Osteoblast (primary cell): ENCODE results near the gene PTGER1. TPM values are rescaled to one million over a fixed set of nuclear protein-coding genes. Genes with fewer than 3 reads are reported as not detected.
A peak's percentile ranks its signal among the peaks of the same experiment; 100 is the strongest.

ENCODE experiments used
- DNase-seq: peaks from one replicate; pipeline ENCODE4 v3.0.0; 2011; ENCODE audit warnings: low spot score, mixed read lengths; ENCODE audit not compliant: insufficient read length; ENCODE audit errors: missing footprints
- H2AFZ ChIP-seq: 2 replicates; pipeline ENCODE4 v1.6.0; 2011; ENCODE audit warnings: mild to moderate bottlenecking, low read length
- H3K27ac ChIP-seq: 2 replicates; pipeline ENCODE4 v1.5.1; 2011; ENCODE audit warnings: mild to moderate bottlenecking, low read depth, low read length, moderate library complexity
- H3K27me3 ChIP-seq: 2 replicates; pipeline ENCODE4 v1.6.0; 2012; ENCODE audit warnings: mild to moderate bottlenecking, control low read depth, inconsistent platforms, low read length, moderate library complexity; ENCODE audit not compliant: insufficient read depth
- H3K36me3 ChIP-seq: 2 replicates; pipeline ENCODE4 v1.5.1; 2011; ENCODE audit warnings: mild to moderate bottlenecking, low read length, control low read depth, moderate library complexity; ENCODE audit not compliant: insufficient read depth
- H3K4me1 ChIP-seq: 2 replicates; pipeline ENCODE4 v1.5.1; 2011; ENCODE audit warnings: mild to moderate bottlenecking, low read length, control low read depth, moderate library complexity; ENCODE audit not compliant: insufficient read depth
- H3K4me2 ChIP-seq: 2 replicates; pipeline ENCODE4 v1.6.0; 2011; ENCODE audit warnings: mild to moderate bottlenecking, low read length; ENCODE audit not compliant: insufficient read depth
- H3K4me3 ChIP-seq: fragments of 200-600 bp; sonication (generic); 3 replicates; pipeline ENCODE4 v1.5.1; 2012; ENCODE audit warnings: mild to moderate bottlenecking, low read length, inconsistent platforms; ENCODE audit not compliant: insufficient read depth
- H3K79me2 ChIP-seq: 2 replicates; pipeline ENCODE4 v1.6.0; 2012; ENCODE audit warnings: mild to moderate bottlenecking, low read length, control low read depth, inconsistent platforms; ENCODE audit not compliant: insufficient read depth
- H3K9me3 ChIP-seq: 2 replicates; pipeline ENCODE4 v1.5.1; 2011; ENCODE audit warnings: low read depth, low read length, control low read depth
- H4K20me1 ChIP-seq: 2 replicates; pipeline ENCODE4 v1.6.0; 2012; ENCODE audit warnings: mild to moderate bottlenecking, low read length, control low read depth; ENCODE audit not compliant: insufficient read depth
- CTCF ChIP-seq: IDR thresholded peaks from 2 replicates; pipeline ENCODE4 v1.5.1; 2011; ENCODE audit warnings: mild to moderate bottlenecking, low read depth, low read length, moderate library complexity; ENCODE audit errors: extremely low read depth
- total RNA-seq: library from RNA; depleted of rRNA; stranded (reverse); fragments of >200 nt; gene quantifications from 2 replicates; pipeline ENCODE4 v1.2.3, GENCODE V29; 2012

Gene PTGER1
- total RNA-seq, 1 donor = 0.72 TPM

DNA sequence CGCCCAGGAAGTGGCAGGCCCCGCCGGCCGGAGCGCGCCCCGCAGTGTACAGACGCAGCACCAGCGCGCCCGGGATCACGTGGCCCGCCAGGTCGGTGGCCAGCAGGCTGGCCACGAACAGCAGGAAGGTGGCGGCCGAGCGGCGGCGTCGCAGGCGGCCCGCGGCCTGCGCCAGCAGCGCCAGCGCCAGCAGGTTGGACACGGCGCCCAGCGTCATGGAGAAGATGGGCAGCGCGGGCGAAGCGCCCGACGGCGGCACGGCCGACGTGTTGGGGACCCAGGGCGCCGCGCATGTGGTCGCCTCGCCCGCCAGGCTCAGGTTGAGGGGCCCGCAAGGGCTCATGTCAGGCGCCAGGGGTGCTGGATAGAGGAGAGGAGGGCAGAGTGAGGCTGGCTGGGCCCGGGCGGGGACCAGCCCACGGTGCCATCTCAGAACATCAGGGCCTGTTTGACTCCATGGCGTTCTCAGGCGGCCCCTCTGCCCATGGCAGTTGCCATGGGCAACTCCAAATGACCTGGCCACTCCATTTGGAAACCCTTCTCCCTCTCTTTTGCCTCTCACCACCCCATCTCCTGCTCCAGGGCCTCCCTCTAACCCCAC, 1.1 kb downstream of the PTGER1 start:
- H4K20me1 ChIP-seq = peaks cover 28% of the 10 kb centered on the region
- H3K79me2 ChIP-seq = no peaks in the 10 kb centered on the region
- DNase-seq = peak; percentile 93
- no peaks in the 10 kb centered on the region for H3K9me3 ChIP-seq
- peaks cover 9% of the 10 kb centered on the region for H3K27me3 ChIP-seq
- H3K4me2 ChIP-seq = no peak overlapping the region
- H3K36me3 ChIP-seq = peaks cover 11% of the 10 kb centered on the region
- H2AFZ ChIP-seq = no peak overlapping the region
- no peak for TF ChIP-seq CTCF
- no peak overlapping the region for H3K27ac ChIP-seq
- H3K4me3 ChIP-seq = no peak overlapping the region
- H3K4me1 ChIP-seq = peaks cover 24% of the 10 kb centered on the region

- peak; percentile 75 for DNase-seq
- Histone ChIP-seq H3K4me3 (no peak overlapping the region), H3K9me3 (no peaks in the 10 kb centered on the region), H3K4me1 (peaks cover 24% of the 10 kb centered on the region), H3K36me3 (peaks cover 6% of the 10 kb centered on the region), H3K4me2 (no peak overlapping the region), H3K27ac (no peak overlapping the region), H3K79me2 (no peaks in the 10 kb centered on the region), H2AFZ (no peak overlapping the region), H4K20me1 (peaks cover 25% of the 10 kb centered on the region), H3K27me3 (peaks cover 9% of the 10 kb centered on the region)
- no peak for TF ChIP-seq CTCF
Observed at GRCh38 chr19:14473073-14473977, 1.8 kb downstream of the PTGER1 start.

DNA sequence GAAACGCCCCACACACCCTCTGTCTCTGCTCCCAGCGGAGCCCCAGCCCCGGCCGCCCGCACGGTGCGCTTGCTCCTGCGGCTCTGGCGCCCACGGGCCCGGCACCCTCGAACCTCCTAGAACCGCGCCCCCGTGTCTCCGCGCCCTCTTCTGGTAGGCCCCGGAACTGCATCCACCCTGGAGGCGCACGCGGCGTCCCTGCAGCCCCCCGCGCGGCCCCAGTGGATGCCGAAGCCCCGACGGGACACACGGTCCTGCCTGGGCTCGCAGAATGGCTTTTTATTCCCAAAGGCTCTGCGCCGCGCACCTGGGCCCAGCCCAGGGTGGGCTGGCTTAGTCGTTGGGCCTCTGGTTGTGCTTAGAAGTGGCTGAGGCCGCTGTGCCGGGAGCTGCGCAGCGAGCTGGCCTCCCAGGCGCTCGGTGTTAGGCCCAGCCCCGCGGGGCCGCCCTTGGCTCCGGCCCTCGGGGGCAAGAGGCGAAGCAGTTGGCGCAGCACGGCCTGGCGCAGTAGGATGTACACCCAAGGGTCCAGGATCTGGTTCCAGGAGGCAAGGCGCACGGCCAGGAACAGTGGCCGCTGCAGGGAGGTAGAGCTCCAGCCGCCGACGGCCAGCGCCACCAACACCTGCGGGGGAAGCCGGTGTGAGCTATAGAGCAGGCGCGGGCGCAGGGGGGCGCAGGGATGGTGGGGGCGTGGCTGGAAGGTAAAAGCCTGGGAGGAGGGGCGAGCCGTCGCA, 2.8 kb downstream of the PTGER1 start:
- H3K27ac ChIP-seq = no peak overlapping the region
- TF ChIP-seq CTCF = peak; percentile 73
- peaks cover 17% of the 10 kb centered on the region for H4K20me1 ChIP-seq
- H3K4me3 ChIP-seq = peak overlapping the region; percentile 42
- peaks cover 21% of the 10 kb centered on the region for H3K4me1 ChIP-seq
- H3K79me2 ChIP-seq = no peaks in the 10 kb centered on the region
- H3K27me3 ChIP-seq = peaks cover 9% of the 10 kb centered on the region
- H3K4me2 ChIP-seq = peak overlapping the region; percentile 57
- no peaks in the 10 kb centered on the region for H3K9me3 ChIP-seq
- H2AFZ ChIP-seq = no peak overlapping the region
- DNase-seq = peak; percentile 99
- H3K36me3 ChIP-seq = peaks cover 9% of the 10 kb centered on the region
